Endothelial cell of umbilical vein (primary cell): Measurements from ENCODE around the gene MACF1. TPM values are rescaled to one million over a fixed set of nuclear protein-coding genes. Genes with fewer than 3 reads are reported as not detected.
A peak's percentile ranks its signal among the peaks of the same experiment; 100 is the strongest.

Source experiments
- BruUV-seq: library from RNA; stranded (reverse); fragments of 400-500 nt; replicated peaks from 2 replicates; lab custom pipeline; 2021; lab: Mats Ljungman, UMichigan
- CTCF ChIA-PET: fragments of 300-600, 350-600 bp; sonication (Branson Sonifier 250); formaldehyde crosslinking; loops from one replicate; lab custom pipeline; 2021; ENCODE audit warnings: antibody characterized with exemption, inconsistent platforms; lab: Charles Lee
- POLR2A ChIA-PET: fragments of 300-600, 350-600 bp; sonication (Branson Sonifier 250); formaldehyde crosslinking; loops from one replicate; lab custom pipeline; 2021; ENCODE audit warnings: antibody characterized with exemption, inconsistent platforms; lab: Charles Lee
- DNase-seq: peaks from one replicate; pipeline ENCODE4 v3.0.0-alpha.2; 2011; ENCODE audit warnings: low read depth, low spot score
- FAIRE-seq: peaks from 2 replicates; lab custom pipeline; 2011; peaks lifted over from hg19 to GRCh38; lab: Jason Lieb, UNC
- H2AFZ ChIP-seq: 2 replicates; pipeline ENCODE4 v1.6.0; 2012; ENCODE audit warnings: low read depth, low read length, control low read depth, inconsistent platforms
- H3K27ac ChIP-seq: 2 replicates; pipeline ENCODE4 v1.5.1; 2011; ENCODE audit warnings: low read depth, mild to moderate bottlenecking, control low read depth, low read length, moderate library complexity; ENCODE audit not compliant: insufficient read depth
- H3K27me3 ChIP-seq, 2 experiments: 2 replicates each; pipeline versions ENCODE4 v1.6.0 to v1.6.1; 2011; ENCODE audit warnings: low read length in 2 of 2, mixed read lengths in 1 of 2; ENCODE audit not compliant: control insufficient read depth in 2 of 2, insufficient read depth in 2 of 2
- H3K36me3 ChIP-seq, 2 experiments: 2 replicates in 1 of 2; 3 replicates in 1 of 2; pipeline ENCODE4 v1.5.1; 2011; ENCODE audit warnings: low read length in 2 of 2, mild to moderate bottlenecking in 1 of 2, moderate library complexity in 1 of 2; ENCODE audit not compliant: control insufficient read depth in 2 of 2, insufficient read depth in 2 of 2; ENCODE audit errors: extremely low read depth in 1 of 2
- H3K4me1 ChIP-seq: 3 replicates; pipeline ENCODE4 v1.5.1; 2011; ENCODE audit warnings: mild to moderate bottlenecking, low read length; ENCODE audit not compliant: control insufficient read depth, insufficient read depth; ENCODE audit errors: extremely low read depth
- H3K4me2 ChIP-seq: 2 replicates; pipeline ENCODE4 v1.6.1; 2011; ENCODE audit warnings: low read length, control low read depth, mixed read lengths; ENCODE audit not compliant: insufficient read depth
- H3K4me3 ChIP-seq, 3 experiments: fragments of 200-600 bp in 1 of 3; sonication (generic), shearing (Covaris generic) in 1 of 3; replicated peaks in 1 of 3; 2 replicates each; pipeline ENCODE4 v1.5.1; 2011 to 2016; ENCODE audit warnings: control low read depth in 3 of 3, low read length in 3 of 3, mild to moderate bottlenecking in 2 of 3, inconsistent platforms in 1 of 3, low read depth in 1 of 3, moderate library complexity in 1 of 3; ENCODE audit not compliant: insufficient read depth in 1 of 3
- H3K79me2 ChIP-seq: 2 replicates; pipeline ENCODE4 v1.6.0; 2012; ENCODE audit warnings: low read length, inconsistent platforms; ENCODE audit not compliant: control insufficient read depth, insufficient read depth
- H3K9ac ChIP-seq: replicated peaks from 2 replicates; pipeline ENCODE3; 2011; ENCODE audit warnings: low read length, control low read depth; ENCODE audit not compliant: insufficient read depth; ENCODE audit errors: extremely low read depth
- H3K9me1 ChIP-seq: replicated peaks from 3 replicates; pipeline ENCODE4 v1.6.0; 2011; ENCODE audit warnings: mild to moderate bottlenecking, low read length; ENCODE audit not compliant: control insufficient read depth, insufficient read depth; ENCODE audit errors: extremely low read depth
- H3K9me3 ChIP-seq: replicated peaks from 2 replicates; pipeline ENCODE4 v1.5.1; 2012; ENCODE audit warnings: low read length, inconsistent platforms; ENCODE audit not compliant: control insufficient read depth, insufficient read depth
- H4K20me1 ChIP-seq: replicated peaks from 2 replicates; pipeline ENCODE3; 2011; ENCODE audit warnings: mild to moderate bottlenecking, low read length; ENCODE audit not compliant: control insufficient read depth, insufficient read depth; ENCODE audit errors: extremely low read depth
- EZH2 ChIP-seq: IDR thresholded peaks from 2 replicates; pipeline ENCODE4 v1.6.1; 2012; ENCODE audit warnings: borderline replicate concordance, low read depth, mild to moderate bottlenecking, moderate library complexity, low read length, inconsistent platforms; ENCODE audit not compliant: severe bottlenecking
- FOS ChIP-seq: IDR thresholded peaks from 2 replicates; pipeline ENCODE4 v1.6.1; 2011; ENCODE audit warnings: mild to moderate bottlenecking, low read length, moderate library complexity, borderline replicate concordance; ENCODE audit not compliant: insufficient read depth
- GATA2 ChIP-seq: IDR thresholded peaks from 2 replicates; pipeline ENCODE4 v1.7.0; 2011; ENCODE audit warnings: low read depth, mild to moderate bottlenecking, moderate library complexity, mixed read lengths, low read length; ENCODE audit not compliant: insufficient read length, insufficient read depth
- JUN ChIP-seq: IDR thresholded peaks from 2 replicates; pipeline ENCODE4 v1.6.1; 2011; ENCODE audit warnings: borderline replicate concordance, low read depth; ENCODE audit not compliant: insufficient read length, insufficient read depth
- MYC ChIP-seq: IDR thresholded peaks from one replicate; pipeline ENCODE4 v1.6.1; 2011; ENCODE audit warnings: mild to moderate bottlenecking, low read depth, low read length
- POLR2A ChIP-seq: IDR thresholded peaks from 2 replicates; pipeline ENCODE4 v1.6.1; 2012; ENCODE audit warnings: low read depth, mild to moderate bottlenecking, control low read depth, low read length
- POLR2AphosphoS5 ChIP-seq: IDR thresholded peaks from 2 replicates; pipeline ENCODE4 v1.6.1; 2012; ENCODE audit warnings: low read depth, mild to moderate bottlenecking, control low read depth, low read length, moderate library complexity; ENCODE audit not compliant: insufficient read depth
- dilution Hi-C: fragments of 300-500 bp; cut with MboI; formaldehyde crosslinking; loops from one replicate; pipeline ENCODE4 v1.15.0; 2019; ENCODE audit warnings: low sequenced_read_pairs; ENCODE audit not compliant: extremely low pct_ligation_motif_present
- intact Hi-C: fragments of 100-400 bp; cut with micrococcal nuclease; formaldehyde crosslinking; loops from one replicate; pipeline ENCODE4 v1.10.0; 2022
- polyA plus RNA-seq, 4 experiments: library from polyadenylated mRNA; depleted of rRNA in 3 of 4; stranded (reverse) in 3 of 4; unstranded in 1 of 4; fragments of >200 nt; gene quantifications; 2 replicates each; pipeline versions ENCODE4 v1.2.1 to v1.2.3, GENCODE V29; 2011 to 2012; ENCODE audit warnings: missing spikeins in 1 of 4
- total RNA-seq: library from RNA; stranded (reverse); gene quantifications from 2 replicates; pipeline ENCODE4 v1.2.3, GENCODE V29; 2021
- TF ChIP-seq, protein P1 (sequence below): IDR thresholded peaks from 2 replicates; pipeline ENCODE4 v1.6.1; 2011; ENCODE audit not compliant: insufficient read depth, insufficient read length
- TF ChIP-seq, protein P2 (sequence below), 2 donors: IDR thresholded peaks; 1 replicate in 1 of 2; 2 replicates in 1 of 2; pipeline ENCODE4 v1.5.1; 2011; ENCODE audit warnings: low read length in 2 of 2, mild to moderate bottlenecking in 2 of 2, moderate library complexity in 2 of 2, control low read depth in 1 of 2, inconsistent platforms in 1 of 2, low read depth in 1 of 2; ENCODE audit not compliant: insufficient read depth in 1 of 2; ENCODE audit errors: extremely low read depth in 1 of 2

Gene MACF1
- total and polyA plus RNA-seq, 2 donors (not counting 3 experiments of a cell fraction or from before 2014, with no cell fraction given), result 122 to 587 TPM

DNA sequence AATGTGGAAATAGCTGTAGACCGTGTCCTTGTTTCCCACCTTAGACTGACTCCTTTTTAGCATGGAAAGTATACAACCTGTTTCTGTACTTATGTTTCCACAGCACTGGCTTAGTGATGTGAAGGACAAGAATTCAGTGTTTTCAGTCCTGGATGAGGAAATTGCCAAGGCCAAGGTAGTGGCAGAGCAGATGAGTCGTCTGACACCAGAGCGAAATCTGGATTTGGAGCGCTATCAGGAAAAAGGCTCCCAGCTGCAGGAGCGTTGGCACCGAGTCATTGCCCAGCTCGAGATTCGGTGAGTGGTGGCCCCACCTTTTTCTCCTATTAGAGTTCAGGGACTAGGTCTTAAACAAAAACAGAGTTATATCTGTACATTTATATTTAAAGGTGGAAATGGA lies 112.6 kb downstream of the MACF1 start:
- POLR2A ChIA-PET, result no interaction called here
- TF ChIP-seq FOS (no peak), GATA2 (no peak), POLR2AphosphoS5 (no peak), JUN (no peak), POLR2A (no peak), EZH2 (no peak), MYC (no peak)
- TF ChIP-seq, protein P1, sequence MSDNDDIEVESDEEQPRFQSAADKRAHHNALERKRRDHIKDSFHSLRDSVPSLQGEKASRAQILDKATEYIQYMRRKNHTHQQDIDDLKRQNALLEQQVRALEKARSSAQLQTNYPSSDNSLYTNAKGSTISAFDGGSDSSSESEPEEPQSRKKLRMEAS, result no peak
- TF ChIP-seq, protein P2, sequence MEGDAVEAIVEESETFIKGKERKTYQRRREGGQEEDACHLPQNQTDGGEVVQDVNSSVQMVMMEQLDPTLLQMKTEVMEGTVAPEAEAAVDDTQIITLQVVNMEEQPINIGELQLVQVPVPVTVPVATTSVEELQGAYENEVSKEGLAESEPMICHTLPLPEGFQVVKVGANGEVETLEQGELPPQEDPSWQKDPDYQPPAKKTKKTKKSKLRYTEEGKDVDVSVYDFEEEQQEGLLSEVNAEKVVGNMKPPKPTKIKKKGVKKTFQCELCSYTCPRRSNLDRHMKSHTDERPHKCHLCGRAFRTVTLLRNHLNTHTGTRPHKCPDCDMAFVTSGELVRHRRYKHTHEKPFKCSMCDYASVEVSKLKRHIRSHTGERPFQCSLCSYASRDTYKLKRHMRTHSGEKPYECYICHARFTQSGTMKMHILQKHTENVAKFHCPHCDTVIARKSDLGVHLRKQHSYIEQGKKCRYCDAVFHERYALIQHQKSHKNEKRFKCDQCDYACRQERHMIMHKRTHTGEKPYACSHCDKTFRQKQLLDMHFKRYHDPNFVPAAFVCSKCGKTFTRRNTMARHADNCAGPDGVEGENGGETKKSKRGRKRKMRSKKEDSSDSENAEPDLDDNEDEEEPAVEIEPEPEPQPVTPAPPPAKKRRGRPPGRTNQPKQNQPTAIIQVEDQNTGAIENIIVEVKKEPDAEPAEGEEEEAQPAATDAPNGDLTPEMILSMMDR (IDR thresholded peaks at IDR 0.05; ENCODE audit: extremely low read depth in 1 of 2, insufficient read depth in 1 of 2, low read depth in 1 of 2, low read length in 2 of 2), result no peak
- peak; percentile 10 for DNase-seq
- CTCF ChIA-PET, result interaction anchor here (1.0 to 4.4 kb wide), 8 partner anchors 8 to 218 kb away, joined by 3 to 25 read pairs (median 6); no protein-coding TSS in a partner anchor
- H3K4me1 ChIP-seq, result peaks cover 24% of the 10 kb centered on the region
- no peak for FAIRE-seq
- dilution Hi-C loops, result no loop called here
- H3K4me3 ChIP-seq, result no peak overlapping the region
- H3K36me3 ChIP-seq, result peaks cover 32 to 33% of the 10 kb centered on the region in 2 experiments
- H3K79me2 ChIP-seq, result peaks cover 12% of the 10 kb centered on the region
- H3K4me2 ChIP-seq, result peak overlapping the region; percentile 59
- peak overlapping the region; percentile 71 for H3K27ac ChIP-seq
- no peaks in the 10 kb centered on the region for H4K20me1 ChIP-seq
- H3K27me3 ChIP-seq, result no peaks in the 10 kb centered on the region
- H3K9ac ChIP-seq, result peak overlapping the region; percentile 55
- H3K9me3 ChIP-seq, result no peaks in the 10 kb centered on the region
- H3K9me1 ChIP-seq, result no peaks in the 10 kb centered on the region
- BruUV-seq, result no TSS peak
- no peak overlapping the region for H2AFZ ChIP-seq
- intact Hi-C loops, result no loop called here
